Activated T-cell treated with anti-CD3 and anti-CD28 coated beads, Interleukin-2, amount 50 U/mL, for 4 hours (primary cell): Measurements from ENCODE around the gene CAMTA1. TPM values are rescaled to one million over a fixed set of nuclear protein-coding genes. Genes with fewer than 3 reads are reported as not detected.

Experiments used
- ATAC-seq, 2 donors: fragments of 200-7000 bp; cut with Tn5 transposase; one replicate each; pipeline ENCODE4 v1.10.0; 2021
- DNase-seq: peaks from one replicate; pipeline ENCODE4 v3.0.0-alpha.2; 2020
- H3K27me3 Mint-ChIP-seq: one replicate; pipeline ENCODE4 v1.8.0; 2021; ENCODE audit warnings: low read depth, mixed read lengths
- H3K36me3 Mint-ChIP-seq: one replicate; pipeline ENCODE4 v1.8.0; 2022; ENCODE audit warnings: mixed read lengths; ENCODE audit not compliant: insufficient read depth
- H3K4me1 Mint-ChIP-seq: one replicate; pipeline ENCODE4 v1.8.0; 2021; ENCODE audit warnings: low read depth, mixed read lengths
- H3K4me3 Mint-ChIP-seq: one replicate; pipeline ENCODE4 v1.8.0; 2021; ENCODE audit warnings: mild to moderate bottlenecking, moderate library complexity, mixed read lengths
- H3K9me3 Mint-ChIP-seq: one replicate; pipeline ENCODE4 v1.8.0; 2021; ENCODE audit warnings: mixed read lengths
- total RNA-seq, 3 donors: library from RNA; stranded (reverse); gene quantifications; one replicate each; pipeline ENCODE4 v1.2.1, GENCODE V29; 2021

Gene CAMTA1
- total RNA-seq, 3 donors from 2014 or later: 47.5 to 50.3 (median 47.7) TPM

DNA sequence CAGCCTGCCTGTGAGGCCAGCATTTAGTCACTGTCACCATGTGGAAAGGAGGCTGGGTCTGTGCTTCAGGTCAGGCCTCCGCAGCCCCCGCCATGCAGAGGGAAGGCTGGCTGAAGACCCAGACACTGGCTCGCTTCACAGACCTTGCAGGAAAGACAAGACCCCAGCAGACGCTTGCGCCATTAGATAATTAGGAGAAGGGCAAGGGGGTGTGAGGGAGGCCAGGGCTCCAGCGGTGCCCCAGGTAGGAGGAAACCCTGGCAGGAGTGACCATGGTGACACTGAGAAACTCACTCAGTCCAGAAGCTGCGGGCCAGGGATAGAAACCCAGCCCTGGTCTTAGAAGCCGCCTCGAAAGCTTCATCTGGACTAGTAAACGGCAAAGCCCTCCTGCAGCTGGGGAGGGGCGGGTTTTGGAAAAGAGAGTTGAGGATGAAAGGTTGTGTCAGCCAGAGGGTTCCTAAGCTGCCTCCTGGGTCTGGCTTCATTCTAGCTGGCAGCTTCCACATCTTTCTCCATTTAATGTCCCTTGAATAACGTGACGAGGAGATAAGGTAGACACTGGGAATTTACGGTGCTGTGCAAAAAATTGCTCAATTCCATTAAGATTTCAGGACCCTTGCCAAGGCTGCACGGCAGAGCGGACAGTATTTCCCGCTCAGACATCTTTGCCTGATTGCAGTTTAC, 691.8 kb downstream of the CAMTA1 start:
- Mint-ChIP-seq H3K9me3 (no peaks in the 10 kb centered on the region), H3K4me1 (no peaks in the 10 kb centered on the region), H3K27me3 (no peaks in the 10 kb centered on the region), H3K36me3 (no peaks in the 10 kb centered on the region), H3K4me3 (no peak overlapping the region)
- no peak for DNase-seq
- ATAC-seq: no peak

DNA sequence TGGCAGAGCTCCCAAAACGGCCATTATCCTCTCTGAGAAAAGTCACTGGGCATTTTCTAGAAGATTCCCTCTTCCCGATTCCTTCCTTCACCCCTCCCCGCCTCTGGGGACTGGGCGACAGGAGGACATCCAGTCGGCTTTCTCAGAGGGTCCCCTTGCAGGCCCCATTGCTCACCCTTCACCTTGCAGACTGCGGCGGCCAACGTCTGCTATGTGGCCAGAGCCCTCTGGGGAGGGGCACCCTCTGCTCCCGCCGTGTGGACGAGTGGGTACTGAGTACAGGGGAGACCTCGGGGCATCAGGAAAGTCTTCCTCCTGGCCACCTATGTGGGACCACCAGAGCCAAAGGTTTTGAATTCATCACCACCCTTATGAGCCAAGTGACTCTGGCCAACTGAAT, 692.3 kb downstream of the CAMTA1 start:
- Mint-ChIP-seq H3K9me3 (no peaks in the 10 kb centered on the region), H3K27me3 (no peaks in the 10 kb centered on the region), H3K4me1 (no peaks in the 10 kb centered on the region), H3K36me3 (no peaks in the 10 kb centered on the region), H3K4me3 (no peak overlapping the region)
- DNase-seq: no peak
- ATAC-seq: no peak

DNA sequence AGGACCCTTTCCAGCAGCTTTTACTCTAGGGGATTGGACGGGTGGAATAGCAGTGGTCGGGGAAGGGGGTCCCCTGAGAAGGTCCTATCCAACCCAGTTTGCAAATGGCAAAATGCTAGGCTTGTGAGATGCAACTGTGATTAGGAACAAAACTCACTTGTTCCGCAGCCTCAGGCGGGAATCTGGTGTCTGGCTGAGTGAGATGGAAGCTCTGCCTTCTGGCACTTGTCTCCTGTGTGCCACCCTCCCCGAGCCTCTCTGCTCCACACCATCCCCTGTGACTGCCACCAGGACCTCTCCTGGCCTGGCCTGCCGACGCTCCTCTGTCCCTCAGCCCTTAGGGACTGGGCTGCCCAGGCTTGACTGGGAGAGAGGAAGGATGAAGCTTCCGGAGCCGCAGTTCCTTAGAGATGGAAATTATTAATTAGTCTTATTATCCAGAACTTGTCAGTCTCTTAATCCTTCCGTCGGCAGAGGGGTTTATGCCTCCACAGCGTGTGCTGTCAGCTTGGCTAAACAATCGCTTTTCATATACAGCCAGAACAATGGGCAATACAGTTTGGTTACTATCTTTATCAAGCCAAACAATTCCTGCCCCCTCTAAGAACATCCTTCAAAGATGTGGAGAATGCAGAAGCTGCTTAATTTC, 693.0 kb downstream of the CAMTA1 start:
- H3K27me3 Mint-ChIP-seq: peaks cover 4% of the 10 kb centered on the region
- no peak overlapping the region for H3K4me3 Mint-ChIP-seq
- no peaks in the 10 kb centered on the region for H3K36me3 Mint-ChIP-seq
- ATAC-seq (no peak), DNase-seq (no peak)
- no peaks in the 10 kb centered on the region for H3K9me3 Mint-ChIP-seq
- no peaks in the 10 kb centered on the region for H3K4me1 Mint-ChIP-seq

DNA sequence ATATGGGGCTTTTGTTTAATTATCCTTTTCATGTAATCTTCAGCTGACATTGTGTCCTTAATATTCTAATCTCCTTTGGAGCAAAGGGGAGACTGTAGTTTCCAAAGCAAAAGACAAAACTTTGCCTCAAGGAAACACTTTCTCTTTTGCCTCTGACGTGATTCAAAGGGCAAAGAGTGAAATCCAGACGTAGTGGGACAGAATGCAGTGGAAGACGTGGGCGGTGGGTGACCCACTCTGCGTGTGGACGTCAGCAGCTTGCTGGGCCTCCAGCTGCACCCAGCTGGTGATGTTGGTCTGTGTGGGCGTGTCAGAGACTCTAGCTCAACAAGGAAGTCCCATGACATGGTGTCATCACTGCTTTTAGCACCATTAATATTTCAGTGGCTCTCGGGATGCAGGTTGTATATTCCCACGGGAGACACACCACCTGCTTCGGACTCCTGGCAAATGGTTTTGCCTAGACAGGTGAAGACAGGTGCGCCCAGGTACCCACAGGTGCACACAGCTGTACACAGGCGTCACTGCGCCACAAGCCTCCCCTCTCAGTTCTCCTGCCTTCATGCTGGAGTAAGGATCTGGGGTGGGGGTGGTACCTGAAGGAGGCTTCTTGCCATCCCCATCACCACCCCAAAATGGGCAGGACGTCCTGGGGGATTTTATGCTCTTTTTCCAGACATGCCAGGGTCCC, 693.7 kb downstream of the CAMTA1 start:
- ATAC-seq: no peak
- Mint-ChIP-seq H3K27me3 (peaks cover 5% of the 10 kb centered on the region), H3K4me1 (no peaks in the 10 kb centered on the region), H3K4me3 (no peak overlapping the region), H3K9me3 (no peaks in the 10 kb centered on the region), H3K36me3 (no peaks in the 10 kb centered on the region)
- no peak for DNase-seq

DNA sequence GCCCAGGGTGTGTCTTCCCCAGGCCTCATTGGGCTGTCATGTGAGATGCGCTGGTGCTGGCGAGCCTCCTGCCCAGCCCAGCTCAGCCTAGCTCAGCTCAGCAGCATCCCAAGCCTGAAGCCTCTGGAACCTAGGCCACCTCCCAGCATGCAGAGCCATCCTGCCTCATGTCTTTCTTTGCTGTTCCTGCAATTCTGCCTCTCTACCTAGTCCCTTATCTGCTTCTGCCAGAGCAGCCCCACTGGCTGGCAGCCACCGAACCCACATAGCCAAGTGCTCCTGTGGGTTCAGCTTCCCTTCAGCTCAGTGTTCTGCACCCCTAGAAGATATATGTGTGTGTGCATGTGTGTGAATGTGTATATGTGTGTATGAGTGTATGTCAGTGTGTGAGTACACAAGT, 694.3 kb downstream of the CAMTA1 start:
- DNase-seq (no peak), ATAC-seq (no peak)
- peaks cover 5% of the 10 kb centered on the region for H3K27me3 Mint-ChIP-seq
- H3K9me3 Mint-ChIP-seq: no peaks in the 10 kb centered on the region
- no peaks in the 10 kb centered on the region for H3K4me1 Mint-ChIP-seq
- no peaks in the 10 kb centered on the region for H3K36me3 Mint-ChIP-seq
- H3K4me3 Mint-ChIP-seq: no peak overlapping the region

DNA sequence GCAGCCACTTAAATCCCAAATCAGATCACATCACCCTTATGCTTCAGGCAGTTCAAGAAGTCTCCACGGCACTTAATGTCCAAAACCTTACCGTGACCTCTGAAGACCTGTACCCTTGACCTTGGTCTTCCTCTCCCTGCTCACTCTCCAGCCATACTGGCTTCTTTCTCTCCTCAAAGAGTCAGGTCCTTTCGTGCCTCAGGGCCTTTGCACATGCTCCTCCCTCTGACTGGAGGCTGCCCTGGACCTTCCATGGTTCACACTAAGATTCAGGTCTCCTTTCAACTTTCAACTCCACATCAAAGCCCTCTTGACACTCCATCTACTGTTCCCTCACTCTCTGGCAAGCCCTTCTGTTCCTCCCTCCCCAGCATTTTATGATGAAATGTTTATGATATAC, 695.9 kb downstream of the CAMTA1 start:
- ATAC-seq: no peak
- no peak for DNase-seq
- Mint-ChIP-seq H3K27me3 (peaks cover 5% of the 10 kb centered on the region), H3K4me3 (no peak overlapping the region), H3K36me3 (no peaks in the 10 kb centered on the region), H3K9me3 (no peaks in the 10 kb centered on the region), H3K4me1 (no peaks in the 10 kb centered on the region)

DNA sequence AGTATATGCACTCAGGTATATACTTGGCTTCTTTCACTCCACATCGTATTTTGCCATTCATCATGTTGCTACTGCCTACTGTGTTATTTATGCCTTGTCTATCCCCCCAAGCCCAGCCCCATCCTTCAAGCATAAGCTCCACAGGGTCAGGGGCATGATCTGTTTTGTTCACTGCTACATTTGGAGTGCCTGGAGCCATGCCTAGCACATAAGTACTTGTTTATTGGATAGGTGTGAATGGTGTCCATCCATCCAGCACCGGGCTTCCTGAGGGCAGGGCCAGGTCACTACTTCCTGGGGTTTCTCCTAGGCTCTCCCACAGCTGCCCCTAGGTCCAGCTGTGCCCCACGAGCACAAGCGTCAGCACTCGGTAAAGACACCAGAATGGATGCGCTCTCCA, 696.8 kb downstream of the CAMTA1 start:
- Mint-ChIP-seq H3K9me3 (no peaks in the 10 kb centered on the region), H3K27me3 (peaks cover 5% of the 10 kb centered on the region), H3K4me1 (no peaks in the 10 kb centered on the region), H3K4me3 (no peak overlapping the region), H3K36me3 (no peaks in the 10 kb centered on the region)
- DNase-seq (no peak), ATAC-seq (no peak)

DNA sequence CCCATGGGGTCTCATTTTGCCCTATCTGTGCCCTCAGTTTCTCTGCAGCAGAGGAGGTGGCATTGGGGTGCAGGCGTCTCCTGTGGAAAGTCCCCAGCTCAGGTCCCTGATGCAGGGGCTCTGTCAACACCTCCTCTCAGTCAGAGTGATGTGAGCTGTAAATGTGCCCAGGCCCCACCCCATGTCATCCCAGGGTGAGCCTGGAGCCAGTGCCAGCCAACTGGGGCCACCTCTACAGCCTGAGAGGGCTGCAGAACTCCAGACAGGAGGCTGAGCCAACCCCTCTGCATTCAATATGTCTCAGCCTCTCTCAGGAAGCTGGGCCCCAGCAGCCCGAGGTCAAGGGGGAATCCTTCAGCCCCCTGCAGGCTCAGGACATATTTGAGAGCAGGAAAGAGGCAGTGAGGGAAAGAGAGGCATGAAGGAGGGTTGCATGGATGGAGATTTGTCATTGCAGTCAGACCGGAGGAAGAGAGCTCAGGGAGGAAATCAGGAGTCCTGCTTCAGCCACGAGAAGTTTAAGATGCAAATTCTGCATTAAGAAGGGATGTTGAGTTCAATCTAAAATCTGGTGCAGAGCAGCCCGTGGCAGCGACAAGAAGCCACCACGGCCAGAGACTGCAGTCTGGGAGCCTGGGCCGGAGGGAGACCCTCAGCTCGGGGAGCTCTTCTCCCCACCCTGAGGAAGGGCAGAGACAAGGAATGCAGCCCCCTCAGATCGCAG, 697.7 kb downstream of the CAMTA1 start:
- DNase-seq: no peak
- H3K27me3 Mint-ChIP-seq: peaks cover 5% of the 10 kb centered on the region
- H3K9me3 Mint-ChIP-seq: no peaks in the 10 kb centered on the region
- H3K4me1 Mint-ChIP-seq: no peaks in the 10 kb centered on the region
- no peak for ATAC-seq
- H3K4me3 Mint-ChIP-seq: no peak overlapping the region
- no peaks in the 10 kb centered on the region for H3K36me3 Mint-ChIP-seq

DNA sequence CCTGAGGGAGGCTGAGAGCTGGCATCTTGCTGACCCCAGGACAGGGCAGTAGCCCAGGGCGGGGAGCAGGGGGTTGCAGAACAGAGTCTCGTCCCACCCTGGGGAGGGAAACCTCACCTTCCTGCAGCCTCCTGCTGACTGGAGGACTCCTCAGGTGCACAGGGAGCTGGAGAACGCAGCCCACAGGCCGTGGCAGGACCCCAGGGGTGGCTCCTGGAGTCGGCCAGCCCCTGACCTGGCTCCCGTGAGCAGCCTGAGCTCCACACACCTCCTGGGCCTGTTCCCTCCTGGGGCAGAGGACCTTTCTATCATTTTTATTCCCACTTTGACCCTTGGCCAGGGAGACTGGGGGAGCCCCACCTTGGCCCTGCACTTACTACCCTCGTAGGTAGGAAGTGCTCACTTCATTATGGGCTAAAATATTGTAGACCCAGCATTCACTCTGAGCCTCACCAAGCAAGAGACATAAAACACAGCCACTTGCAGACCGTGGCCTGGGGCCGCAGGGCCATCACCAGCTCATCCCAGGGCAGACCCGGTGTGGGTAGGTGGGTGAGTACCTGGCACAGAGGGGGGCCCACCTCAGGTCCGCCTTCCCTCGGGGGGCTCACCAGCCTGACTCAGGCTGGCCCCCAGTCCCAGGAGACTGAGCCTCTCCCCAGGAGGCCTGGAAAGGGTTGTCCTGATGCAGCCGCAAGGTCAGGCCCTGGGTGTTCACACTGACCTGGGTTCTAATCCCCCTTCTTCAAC, 698.6 kb downstream of the CAMTA1 start:
- Mint-ChIP-seq H3K27me3 (peaks cover 5% of the 10 kb centered on the region), H3K9me3 (no peaks in the 10 kb centered on the region), H3K36me3 (no peaks in the 10 kb centered on the region), H3K4me3 (no peak overlapping the region), H3K4me1 (no peaks in the 10 kb centered on the region)
- no peak for ATAC-seq
- DNase-seq: no peak

DNA sequence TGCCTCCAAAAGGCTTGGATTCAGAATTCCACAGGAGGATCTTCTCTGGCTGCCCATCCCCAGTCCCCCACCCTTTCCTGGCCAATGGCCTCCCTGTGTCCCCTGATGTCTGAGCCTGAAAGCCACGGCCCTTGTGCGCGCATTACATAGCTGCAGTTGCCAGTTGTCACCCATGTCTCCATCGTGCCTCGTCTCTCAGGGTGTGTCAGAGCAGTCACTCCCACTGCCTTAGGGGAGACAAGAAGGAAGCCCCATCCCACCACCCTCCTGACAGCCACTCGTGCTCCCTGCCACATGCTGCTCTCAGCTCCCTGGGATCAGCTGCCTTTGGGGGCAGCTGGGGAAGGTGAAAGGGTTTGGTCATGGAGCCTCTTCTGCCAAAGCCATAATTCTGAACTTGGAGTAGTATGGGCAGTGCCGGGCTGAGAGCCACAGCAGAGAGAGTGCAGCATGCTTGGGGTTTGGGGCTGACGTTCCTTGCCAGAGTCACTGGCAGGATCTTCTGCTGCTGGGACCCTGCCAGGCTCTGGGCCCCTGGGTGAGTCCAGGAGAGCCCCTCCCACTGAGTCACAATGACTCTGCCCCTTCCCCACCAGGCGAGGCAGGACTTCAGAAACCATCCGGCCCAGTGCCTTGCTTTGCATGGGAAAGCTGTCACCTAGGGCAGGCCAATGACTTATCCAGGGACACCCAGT, 700.0 kb downstream of the CAMTA1 start:
- ATAC-seq: no peak
- Mint-ChIP-seq H3K9me3 (no peaks in the 10 kb centered on the region), H3K4me1 (no peaks in the 10 kb centered on the region), H3K4me3 (no peak overlapping the region), H3K36me3 (no peaks in the 10 kb centered on the region), H3K27me3 (peaks cover 7% of the 10 kb centered on the region)
- no peak for DNase-seq

DNA sequence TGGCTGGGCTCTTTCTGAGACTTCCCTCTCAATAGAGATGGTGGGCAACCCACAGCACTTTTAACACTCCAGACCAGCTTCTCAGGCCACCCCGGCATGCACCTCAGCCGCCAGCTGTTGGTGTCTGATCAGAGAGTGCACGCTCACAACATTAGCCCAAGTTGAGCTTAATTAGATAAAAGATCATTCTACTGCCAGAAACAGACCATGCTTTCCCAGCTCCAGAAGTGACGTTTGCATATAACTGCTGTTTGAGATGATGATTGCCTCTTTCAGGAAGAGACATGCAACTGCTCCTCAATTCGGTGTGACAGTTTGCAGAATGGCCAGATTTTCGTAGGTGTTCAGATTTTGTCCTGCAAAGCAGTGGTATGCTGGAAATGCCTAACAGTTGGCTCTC, 700.6 kb downstream of the CAMTA1 start:
- DNase-seq (no peak), ATAC-seq (no peak)
- Mint-ChIP-seq H3K4me3 (no peak overlapping the region), H3K36me3 (no peaks in the 10 kb centered on the region), H3K27me3 (peaks cover 7% of the 10 kb centered on the region), H3K4me1 (no peaks in the 10 kb centered on the region), H3K9me3 (no peaks in the 10 kb centered on the region)

DNA sequence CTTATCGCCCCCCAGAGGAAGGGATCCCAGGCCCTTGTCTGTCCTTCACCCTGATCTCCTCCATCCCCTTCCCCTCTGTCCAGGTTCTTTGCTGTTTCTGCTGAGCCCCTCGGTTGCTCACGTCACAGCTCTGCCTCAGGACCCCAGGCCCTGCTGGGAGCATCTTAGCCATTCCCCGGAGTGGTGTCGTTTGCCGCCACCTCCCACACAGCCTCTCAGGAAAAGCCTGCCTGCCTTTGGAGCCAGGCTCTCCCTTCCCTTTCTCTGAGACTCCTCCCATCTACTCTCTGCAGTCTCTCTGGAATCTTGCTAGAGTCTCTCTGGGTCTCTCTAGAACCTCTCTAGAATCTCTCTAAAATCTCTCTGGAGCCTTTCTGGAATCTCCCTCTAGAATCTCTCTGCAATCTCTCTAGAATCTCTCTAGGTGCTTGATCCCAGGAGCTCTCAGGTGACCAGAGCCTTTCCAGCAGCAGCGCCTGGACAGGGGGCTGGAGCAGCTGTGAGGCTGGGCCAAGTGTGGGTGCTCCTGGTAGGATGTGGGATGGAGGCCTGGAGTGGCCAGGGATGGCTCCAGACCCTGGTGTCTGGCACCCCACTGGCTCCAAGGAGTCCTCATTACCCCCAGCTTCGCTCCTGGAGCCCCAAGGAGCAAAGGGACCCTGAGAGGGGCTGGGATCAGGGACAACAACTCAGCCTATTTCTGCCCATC, 702.7 kb downstream of the CAMTA1 start:
- Mint-ChIP-seq H3K9me3 (peaks cover 3% of the 10 kb centered on the region), H3K36me3 (no peaks in the 10 kb centered on the region), H3K4me3 (no peak overlapping the region), H3K27me3 (peaks cover 6% of the 10 kb centered on the region), H3K4me1 (no peaks in the 10 kb centered on the region)
- DNase-seq: no peak
- ATAC-seq: no peak

DNA sequence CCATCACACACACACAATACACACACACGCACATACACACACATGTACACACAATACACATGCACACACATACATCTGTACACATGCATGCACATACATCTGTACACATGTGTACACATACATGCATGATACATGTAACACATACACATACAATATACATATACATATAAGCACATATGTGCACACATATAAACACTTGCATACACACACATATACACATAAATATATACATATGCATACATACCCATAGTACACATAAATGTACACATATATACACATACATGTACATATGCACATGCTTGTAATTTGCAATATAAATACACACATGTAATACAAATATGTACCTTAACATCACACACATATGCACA, 703.2 kb downstream of the CAMTA1 start:
- DNase-seq: no peak
- H3K36me3 Mint-ChIP-seq: no peaks in the 10 kb centered on the region
- H3K4me1 Mint-ChIP-seq: no peaks in the 10 kb centered on the region
- no peak for ATAC-seq
- no peak overlapping the region for H3K4me3 Mint-ChIP-seq
- H3K9me3 Mint-ChIP-seq: peaks cover 7% of the 10 kb centered on the region
- H3K27me3 Mint-ChIP-seq: peaks cover 6% of the 10 kb centered on the region
